ENCODE results near the gene NOS3. TPM values are rescaled to one million over a fixed set of nuclear protein-coding genes. Genes with fewer than 3 reads are reported as not detected.
A peak's percentile ranks its signal among the peaks of the same experiment; 100 is the strongest.

Gene NOS3
- total and polyA plus RNA-seq, 9 of the 15 experiments (the other 6 are each of a cell fraction or from before 2014, with no cell fraction given) = 1.1 to 121 (median 23.6) TPM

GRCh38 chr7:150954986-150955518 is 35.8 kb upstream of the NOS3 start (continued):
- TF ChIP-seq E2F1 (CRISPR knock-in tag; IDR thresholded peaks at IDR 0.05) (no peak), ZNF239 (CRISPR knock-in tag; IDR thresholded peaks at IDR 0.05) (no peak), ARID2 (IDR thresholded peaks at IDR 0.05) (peak; percentile 45; the same call in 1 of the 2 replicates), AFF4 (CRISPR knock-in tag; IDR thresholded peaks at IDR 0.05) (no peak), ZNF175 (CRISPR knock-in tag; IDR thresholded peaks at IDR 0.05; ENCODE audit: low read depth) (0 out of 2 replicates have a peak, but pooled peaks have one; percentile 5), SMARCA4 (IDR thresholded peaks at IDR 0.05) (no peak), FOSL1 (tag; conservative IDR thresholded peaks at IDR 0.05) (no peak), PHF21A (IDR thresholded peaks at IDR 0.05; ENCODE audit: borderline replicate concordance, low read depth) (no peak), SUPT5H (IDR thresholded peaks at IDR 0.05) (no peak), CSDE1 (IDR thresholded peaks at IDR 0.05) (no peak), ZC3H11A (IDR thresholded peaks at IDR 0.05; ENCODE audit: low read depth, low read length) (no peak), FOXA3 (CRISPR knock-in tag; conservative IDR thresholded peaks at IDR 0.05 in 1 of 2, IDR thresholded peaks at IDR 0.05 in 1 of 2) (0 out of 4 replicates have a peak, but pooled peaks of 1 of the 2 experiments have one; percentile 50), NR2C1 (IDR thresholded peaks at IDR 0.05) (no peak), NR2C1 (tag; IDR thresholded peaks at IDR 0.05) (no peak), SMARCE1 (IDR thresholded peaks at IDR 0.05) (no peak), HCFC1 (IDR thresholded peaks at IDR 0.05; ENCODE audit: low read depth, low read length) (no peak), BRCA1 (IDR thresholded peaks at IDR 0.05) (no peak), BRCA1 (CRISPR knock-in tag; IDR thresholded peaks at IDR 0.05) (no peak), MAFF (IDR thresholded peaks at IDR 0.05; ENCODE audit: low read length) (no peak), MAFK (IDR thresholded peaks at IDR 0.05; ENCODE audit: low read length) (no peak), NCOA1 (IDR thresholded peaks at IDR 0.05; ENCODE audit: low read depth) (no peak)
- TF ChIP-seq, protein P1, sequence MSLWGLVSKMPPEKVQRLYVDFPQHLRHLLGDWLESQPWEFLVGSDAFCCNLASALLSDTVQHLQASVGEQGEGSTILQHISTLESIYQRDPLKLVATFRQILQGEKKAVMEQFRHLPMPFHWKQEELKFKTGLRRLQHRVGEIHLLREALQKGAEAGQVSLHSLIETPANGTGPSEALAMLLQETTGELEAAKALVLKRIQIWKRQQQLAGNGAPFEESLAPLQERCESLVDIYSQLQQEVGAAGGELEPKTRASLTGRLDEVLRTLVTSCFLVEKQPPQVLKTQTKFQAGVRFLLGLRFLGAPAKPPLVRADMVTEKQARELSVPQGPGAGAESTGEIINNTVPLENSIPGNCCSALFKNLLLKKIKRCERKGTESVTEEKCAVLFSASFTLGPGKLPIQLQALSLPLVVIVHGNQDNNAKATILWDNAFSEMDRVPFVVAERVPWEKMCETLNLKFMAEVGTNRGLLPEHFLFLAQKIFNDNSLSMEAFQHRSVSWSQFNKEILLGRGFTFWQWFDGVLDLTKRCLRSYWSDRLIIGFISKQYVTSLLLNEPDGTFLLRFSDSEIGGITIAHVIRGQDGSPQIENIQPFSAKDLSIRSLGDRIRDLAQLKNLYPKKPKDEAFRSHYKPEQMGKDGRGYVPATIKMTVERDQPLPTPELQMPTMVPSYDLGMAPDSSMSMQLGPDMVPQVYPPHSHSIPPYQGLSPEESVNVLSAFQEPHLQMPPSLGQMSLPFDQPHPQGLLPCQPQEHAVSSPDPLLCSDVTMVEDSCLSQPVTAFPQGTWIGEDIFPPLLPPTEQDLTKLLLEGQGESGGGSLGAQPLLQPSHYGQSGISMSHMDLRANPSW (CRISPR knock-in tag; IDR thresholded peaks at IDR 0.05) = no peak
- TF ChIP-seq, protein P2, sequence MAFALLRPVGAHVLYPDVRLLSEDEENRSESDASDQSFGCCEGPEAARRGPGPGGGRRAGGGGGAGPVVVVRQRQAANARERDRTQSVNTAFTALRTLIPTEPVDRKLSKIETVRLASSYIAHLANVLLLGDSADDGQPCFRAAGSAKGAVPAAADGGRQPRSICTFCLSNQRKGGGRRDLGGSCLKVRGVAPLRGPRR (CRISPR knock-in tag; IDR thresholded peaks at IDR 0.05) = no peak

All from K562 (cell line).